ENCODE data around the gene TBC1D17.
A peak's percentile ranks its signal among the peaks of the same experiment; 100 is the strongest.

DNA sequence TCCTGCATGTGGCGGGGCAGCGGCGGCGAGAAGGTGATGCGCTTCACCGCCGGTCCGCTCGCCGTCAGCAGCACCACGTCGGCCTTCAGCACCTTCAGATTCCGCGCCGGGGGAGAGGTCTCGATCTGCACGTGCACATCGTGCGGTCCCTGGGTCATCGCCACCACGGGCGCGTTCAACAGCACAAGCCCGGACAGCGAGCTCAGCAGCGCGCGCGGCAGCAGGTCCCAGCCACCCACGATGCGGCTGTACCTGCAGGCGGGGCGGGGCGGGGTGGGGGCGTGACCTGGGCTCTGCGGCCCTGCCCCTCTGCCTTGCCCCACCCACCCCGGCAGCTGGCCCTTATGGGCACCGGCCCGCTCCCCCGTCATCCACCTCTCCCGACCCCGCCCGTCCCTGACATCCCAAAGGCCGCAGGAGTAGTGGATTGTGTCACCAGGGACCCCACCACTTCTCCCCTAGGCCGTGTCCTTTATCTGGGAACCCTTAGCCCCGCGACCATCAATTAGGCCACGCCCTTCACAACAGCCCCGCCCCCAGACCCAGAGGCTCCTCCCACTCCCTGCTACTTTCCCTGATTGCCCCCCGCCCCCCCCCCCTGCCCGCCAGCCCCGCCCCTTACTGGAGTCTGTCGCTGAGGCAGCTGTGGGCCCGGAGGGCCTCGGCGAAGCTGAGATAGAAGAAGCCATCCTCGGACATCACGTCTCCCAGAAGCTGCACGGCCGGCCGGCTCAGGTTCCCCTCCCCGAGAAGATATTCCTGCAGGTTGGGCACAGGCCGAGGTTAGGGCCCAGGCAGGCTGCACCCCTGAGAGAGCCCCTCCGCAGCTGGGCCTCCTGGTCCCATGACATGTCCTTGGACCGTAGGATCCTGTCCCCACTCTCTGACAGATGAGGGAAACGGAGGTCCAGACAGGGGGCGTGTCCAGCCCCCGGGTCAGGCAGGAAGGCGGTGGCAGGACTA, 13.1 kb downstream of the TBC1D17 start:
- TF ChIP-seq, protein P1, sequence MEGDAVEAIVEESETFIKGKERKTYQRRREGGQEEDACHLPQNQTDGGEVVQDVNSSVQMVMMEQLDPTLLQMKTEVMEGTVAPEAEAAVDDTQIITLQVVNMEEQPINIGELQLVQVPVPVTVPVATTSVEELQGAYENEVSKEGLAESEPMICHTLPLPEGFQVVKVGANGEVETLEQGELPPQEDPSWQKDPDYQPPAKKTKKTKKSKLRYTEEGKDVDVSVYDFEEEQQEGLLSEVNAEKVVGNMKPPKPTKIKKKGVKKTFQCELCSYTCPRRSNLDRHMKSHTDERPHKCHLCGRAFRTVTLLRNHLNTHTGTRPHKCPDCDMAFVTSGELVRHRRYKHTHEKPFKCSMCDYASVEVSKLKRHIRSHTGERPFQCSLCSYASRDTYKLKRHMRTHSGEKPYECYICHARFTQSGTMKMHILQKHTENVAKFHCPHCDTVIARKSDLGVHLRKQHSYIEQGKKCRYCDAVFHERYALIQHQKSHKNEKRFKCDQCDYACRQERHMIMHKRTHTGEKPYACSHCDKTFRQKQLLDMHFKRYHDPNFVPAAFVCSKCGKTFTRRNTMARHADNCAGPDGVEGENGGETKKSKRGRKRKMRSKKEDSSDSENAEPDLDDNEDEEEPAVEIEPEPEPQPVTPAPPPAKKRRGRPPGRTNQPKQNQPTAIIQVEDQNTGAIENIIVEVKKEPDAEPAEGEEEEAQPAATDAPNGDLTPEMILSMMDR (IDR thresholded peaks at IDR 0.05), result peak in 1 of 4 donors; percentile 2
- no peak for TF ChIP-seq POLR2A (IDR thresholded peaks at IDR 0.05)
